H9 (cell line): ENCODE data around the gene FNDC3B. TPM values are rescaled to one million over a fixed set of nuclear protein-coding genes. Genes with fewer than 3 reads are reported as not detected.

Experiments used
- DNase-seq: peaks from one replicate; pipeline ENCODE4 v3.0.0-alpha.2; 2017
- H2AFZ ChIP-seq: one replicate; pipeline ENCODE4 v1.6.1; 2013; ENCODE audit warnings: mild to moderate bottlenecking, low read length, control low read depth, moderate library complexity
- H2AK5ac ChIP-seq: 2 replicates; pipeline ENCODE4 v1.6.1; 2013; ENCODE audit warnings: low read length, control low read depth, mixed read lengths; ENCODE audit not compliant: insufficient read length
- H2BK120ac ChIP-seq: one replicate; pipeline ENCODE4 v1.6.1; 2013; ENCODE audit warnings: low read depth, mild to moderate bottlenecking, low read length, control low read depth, inconsistent platforms; ENCODE audit not compliant: poor library complexity, severe bottlenecking
- H2BK12ac ChIP-seq: 2 replicates; pipeline ENCODE4 v1.6.1; 2013; ENCODE audit warnings: low read length, control low read depth, mixed read lengths, low read depth; ENCODE audit not compliant: insufficient read length
- H2BK15ac ChIP-seq: 2 replicates; pipeline ENCODE4 v1.6.1; 2013; ENCODE audit warnings: low read depth, low read length, control low read depth
- H2BK20ac ChIP-seq: one replicate; pipeline ENCODE4 v1.6.1; 2013; ENCODE audit warnings: low read depth, mild to moderate bottlenecking, low read length, control low read depth, inconsistent platforms; ENCODE audit not compliant: poor library complexity, severe bottlenecking
- H2BK5ac ChIP-seq: 2 replicates; pipeline ENCODE4 v1.6.1; 2013; ENCODE audit warnings: low read length, control low read depth, mixed read lengths; ENCODE audit not compliant: insufficient read length
- H3K14ac ChIP-seq: 2 replicates; pipeline ENCODE4 v1.6.1; 2013; ENCODE audit warnings: low read length, control low read depth; ENCODE audit not compliant: insufficient read depth
- H3K18ac ChIP-seq: 2 replicates; pipeline ENCODE4 v1.6.1; 2013; ENCODE audit warnings: low read depth, mild to moderate bottlenecking, mixed read lengths, low read length, control low read depth; ENCODE audit not compliant: insufficient read length
- H3K23ac ChIP-seq: 2 replicates; pipeline ENCODE4 v1.6.1; 2013; ENCODE audit warnings: low read length, control low read depth, mixed read lengths, low read depth; ENCODE audit not compliant: insufficient read length
- H3K23me2 ChIP-seq: 2 replicates; pipeline ENCODE4 v1.6.1; 2013; ENCODE audit warnings: low read depth, mild to moderate bottlenecking, mixed read lengths, low read length, control low read depth; ENCODE audit not compliant: insufficient read length, poor library complexity, severe bottlenecking
- H3K27ac ChIP-seq: 2 replicates; pipeline ENCODE4 v1.5.1; 2013; ENCODE audit warnings: low read length, control low read depth, mixed read lengths, low read depth; ENCODE audit not compliant: insufficient read length
- H3K27me3 ChIP-seq: 2 replicates; pipeline ENCODE4 v1.6.1; 2013; ENCODE audit warnings: low read length, control low read depth, inconsistent platforms; ENCODE audit not compliant: insufficient read depth
- H3K4ac ChIP-seq: 2 replicates; pipeline ENCODE4 v1.6.1; 2013; ENCODE audit warnings: low read depth, mild to moderate bottlenecking, control low read depth, inconsistent platforms, low read length, moderate library complexity
- H3K4me1 ChIP-seq: 2 replicates; pipeline ENCODE4 v1.6.1; 2013; ENCODE audit warnings: low read length, control low read depth, inconsistent platforms; ENCODE audit not compliant: insufficient read depth
- H3K4me2 ChIP-seq: 2 replicates; pipeline ENCODE4 v1.6.1; 2013; ENCODE audit warnings: low read length, control low read depth, mixed read lengths; ENCODE audit not compliant: insufficient read length, insufficient read depth
- H3K56ac ChIP-seq: 2 replicates; pipeline ENCODE4 v1.6.1; 2013; ENCODE audit warnings: low read depth, mild to moderate bottlenecking, mixed read lengths, low read length, control low read depth; ENCODE audit not compliant: insufficient read length
- H3K79me1 ChIP-seq: 2 replicates; pipeline ENCODE4 v1.6.1; 2013; ENCODE audit warnings: low read depth, mild to moderate bottlenecking, moderate library complexity, low read length, control low read depth, inconsistent platforms; ENCODE audit not compliant: insufficient read depth, poor library complexity, severe bottlenecking
- H3K79me2 ChIP-seq: 2 replicates; pipeline ENCODE4 v1.6.1; 2013; ENCODE audit warnings: low read length, control low read depth, inconsistent platforms; ENCODE audit not compliant: insufficient read depth
- H3K9ac ChIP-seq: 2 replicates; pipeline ENCODE4 v1.6.1; 2013; ENCODE audit warnings: low read length, control low read depth, mixed read lengths; ENCODE audit not compliant: insufficient read length; ENCODE audit errors: extremely low read depth
- H3K9me3 ChIP-seq: one replicate; pipeline ENCODE4 v1.6.1; 2013; ENCODE audit warnings: low read depth, low read length, inconsistent platforms; ENCODE audit not compliant: control insufficient read depth
- H3T11ph ChIP-seq: one replicate; pipeline ENCODE4 v1.6.1; 2013; ENCODE audit warnings: mild to moderate bottlenecking, low read length, control low read depth, inconsistent platforms
- H4K20me1 ChIP-seq: one replicate; pipeline ENCODE4 v1.6.1; 2013; ENCODE audit not compliant: control insufficient read depth, insufficient read length, insufficient read depth
- H4K5ac ChIP-seq: 2 replicates; pipeline ENCODE4 v1.6.1; 2013; ENCODE audit warnings: low read depth, mild to moderate bottlenecking, mixed read lengths, low read length, control low read depth; ENCODE audit not compliant: insufficient read length
- H4K8ac ChIP-seq: replicated peaks from 2 replicates; pipeline ENCODE4 v1.6.1; 2013; ENCODE audit warnings: low read length, control low read depth, mixed read lengths, low read depth; ENCODE audit not compliant: insufficient read length
- H4K91ac ChIP-seq: 2 replicates; pipeline ENCODE4 v1.6.1; 2013; ENCODE audit warnings: low read depth, mild to moderate bottlenecking, moderate library complexity, mixed read lengths, low read length, control low read depth; ENCODE audit not compliant: insufficient read length
- H3K27ac Mint-ChIP-seq, 3 experiments: 2 replicates in 2 of 3; 3 replicates in 1 of 3; pipeline ENCODE4 v1.8.0; 2020 to 2021; ENCODE audit warnings: mixed read lengths in 3 of 3, mild to moderate bottlenecking in 1 of 3, moderate library complexity in 1 of 3
- H3K27me3 Mint-ChIP-seq: 2 replicates; pipeline ENCODE4 v1.8.0; 2021; ENCODE audit warnings: low read depth, mild to moderate bottlenecking, moderate library complexity, mixed read lengths
- H3K36me3 Mint-ChIP-seq, 3 experiments: 2 replicates in 2 of 3; 3 replicates in 1 of 3; pipeline ENCODE4 v1.8.0; 2020 to 2021; ENCODE audit warnings: low read depth in 3 of 3, mixed read lengths in 3 of 3; ENCODE audit not compliant: insufficient read depth in 1 of 3
- H3K4me1 Mint-ChIP-seq, 2 experiments: 2 replicates each; pipeline ENCODE4 v1.8.0; 2020; ENCODE audit warnings: mixed read lengths in 2 of 2
- H3K4me3 Mint-ChIP-seq, 2 experiments: 2 replicates in 1 of 2; 3 replicates in 1 of 2; pipeline ENCODE4 v1.8.0; 2020 to 2021; ENCODE audit warnings: mild to moderate bottlenecking in 2 of 2, mixed read lengths in 2 of 2, moderate library complexity in 1 of 2
- H3K9me3 Mint-ChIP-seq, 2 experiments: 2 replicates in 1 of 2; 3 replicates in 1 of 2; pipeline ENCODE4 v1.8.0; 2020; ENCODE audit warnings: mild to moderate bottlenecking in 2 of 2, mixed read lengths in 2 of 2, moderate library complexity in 1 of 2
- WGBS: extraction: QIAGEN DNeasy Blood & Tissue Kit; methylation state at CpG from one replicate; pipeline ENCODE4 v1.1.7; 2013; ENCODE audit warnings: missing lambda C conversion rate, low lambda C conversion rate, mixed read lengths; ENCODE audit not compliant: insufficient read length; ENCODE audit errors: extremely low coverage; 5-methylcytosine and 5-hydroxymethylcytosine counted together
- total RNA-seq: library from RNA; stranded (reverse); gene quantifications from 2 replicates; pipeline ENCODE4 v1.2.1, GENCODE V29; 2021
- TF ChIP-seq, protein P1 (sequence below): fragments of 200-600 bp; sonication (generic); conservative IDR thresholded peaks from 3 replicates; pipeline ENCODE4 v1.8.0; 2021; ENCODE audit warnings: antibody characterized with exemption, mild to moderate bottlenecking

FNDC3B gene
- total RNA-seq, 1 experiment from 2014 or later: 43.8 TPM

DNA sequence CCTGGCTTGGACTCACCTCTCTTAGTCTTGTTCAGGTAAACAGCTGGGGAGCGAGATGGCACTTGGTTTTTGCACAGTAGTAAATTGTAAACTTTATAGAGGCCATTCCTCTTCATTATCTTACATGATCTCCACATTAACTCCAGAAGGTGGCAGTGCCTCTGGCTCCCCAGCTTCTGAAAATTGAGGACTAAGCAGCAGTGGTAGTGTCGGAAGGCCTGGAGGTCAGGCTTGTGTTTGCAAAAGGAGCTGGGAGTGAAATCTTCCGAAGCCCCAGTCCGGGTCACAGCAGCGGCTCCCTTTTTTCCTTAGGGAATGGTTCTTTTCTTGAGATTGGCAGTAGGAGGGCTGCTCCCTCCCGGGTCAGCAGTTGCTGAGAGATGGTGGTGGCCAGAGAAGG is 85.7 kb downstream of the FNDC3B start:
- no CpG with 5 or more reads among the region's 6 CpGs for WGBS

More for the DNA sequence above, 85.7 kb downstream of the FNDC3B start:
- Histone ChIP-seq H3K4me1 (peaks cover 9% of the 10 kb centered on the region), H3K18ac (no peak overlapping the region), H4K20me1 (no peaks in the 10 kb centered on the region), H3K79me1 (no peaks in the 10 kb centered on the region), H3K27me3 (no peaks in the 10 kb centered on the region), H3K79me2 (peaks cover 7% of the 10 kb centered on the region; the same call in 1 of the 2 replicates), H3K4ac (no peak overlapping the region), H2BK20ac (no peak overlapping the region), H4K8ac (no peak overlapping the region), H3K9ac (no peak overlapping the region), H2AFZ (no peak overlapping the region), H3K14ac (no peak overlapping the region), H2BK5ac (no peak overlapping the region), H3K27ac (no peak overlapping the region), H3T11ph (no peak overlapping the region), H3K23ac (no peak overlapping the region), H4K5ac (no peak overlapping the region), H4K91ac (no peak overlapping the region), H3K23me2 (no peaks in the 10 kb centered on the region), H3K56ac (no peak overlapping the region), H2BK12ac (no peak overlapping the region), H2BK15ac (no peak overlapping the region), H3K4me2 (no peak overlapping the region), H3K9me3 (no peaks in the 10 kb centered on the region), H2BK120ac (no peak overlapping the region), H2AK5ac (no peak overlapping the region)
- Mint-ChIP-seq H3K27ac (peak overlapping the region; percentile 87 to 91 (median 89)), H3K27me3 (no peaks in the 10 kb centered on the region), H3K36me3 (peaks cover 4 to 37% (median 16%) of the 10 kb centered on the region in 3 experiments), H3K4me1 (peaks cover 34 to 48% of the 10 kb centered on the region in 2 experiments), H3K9me3 (no peaks in the 10 kb centered on the region), H3K4me3 (no peak overlapping the region)
- TF ChIP-seq, protein P1, sequence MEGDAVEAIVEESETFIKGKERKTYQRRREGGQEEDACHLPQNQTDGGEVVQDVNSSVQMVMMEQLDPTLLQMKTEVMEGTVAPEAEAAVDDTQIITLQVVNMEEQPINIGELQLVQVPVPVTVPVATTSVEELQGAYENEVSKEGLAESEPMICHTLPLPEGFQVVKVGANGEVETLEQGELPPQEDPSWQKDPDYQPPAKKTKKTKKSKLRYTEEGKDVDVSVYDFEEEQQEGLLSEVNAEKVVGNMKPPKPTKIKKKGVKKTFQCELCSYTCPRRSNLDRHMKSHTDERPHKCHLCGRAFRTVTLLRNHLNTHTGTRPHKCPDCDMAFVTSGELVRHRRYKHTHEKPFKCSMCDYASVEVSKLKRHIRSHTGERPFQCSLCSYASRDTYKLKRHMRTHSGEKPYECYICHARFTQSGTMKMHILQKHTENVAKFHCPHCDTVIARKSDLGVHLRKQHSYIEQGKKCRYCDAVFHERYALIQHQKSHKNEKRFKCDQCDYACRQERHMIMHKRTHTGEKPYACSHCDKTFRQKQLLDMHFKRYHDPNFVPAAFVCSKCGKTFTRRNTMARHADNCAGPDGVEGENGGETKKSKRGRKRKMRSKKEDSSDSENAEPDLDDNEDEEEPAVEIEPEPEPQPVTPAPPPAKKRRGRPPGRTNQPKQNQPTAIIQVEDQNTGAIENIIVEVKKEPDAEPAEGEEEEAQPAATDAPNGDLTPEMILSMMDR: peak; percentile 35; the same call in 2 of the 3 replicates
- no peak for DNase-seq
